Left cardiac atrium (tissue), 4 donors: ENCODE measurements around the gene ZCCHC24. TPM values are rescaled to one million over a fixed set of nuclear protein-coding genes. Genes with fewer than 3 reads are reported as not detected.
A peak's percentile ranks its signal among the peaks of the same experiment; 100 is the strongest.

Source experiments
- ATAC-seq, 2 donors: fragments of 200-7000 bp; cut with Tn5 transposase; one replicate each; pipeline ENCODE4 v1.9.1; 2020; ENCODE audit warnings: mild to moderate bottlenecking in 2 of 2, moderate library complexity in 2 of 2
- DNase-seq: peaks from one replicate; pipeline ENCODE4 v3.0.0-alpha.2; 2020
- intact Hi-C, 2 donors: fragments of 100-400 bp; cut with DNase I; formaldehyde crosslinking; loops; one replicate each; pipeline versions ENCODE4 v1.14.1 to v1.15.1; 2022 to 2023
- total RNA-seq, 2 donors: library from RNA; stranded (reverse); fragmentation: NEBNext Ultra II Directional; extraction: Animal tissue kit (Norgen Biotek cat#: 25700); gene quantifications; one replicate each; pipeline ENCODE4 v1.2.1, GENCODE V29; 2021
- donor health status: DM: no; HTN: yes; CAD: no.
- donor health status: DM: no; HTN: yes; CAD: no; lungs with severe emphysema.
- donor health status: DM: yes; HTN: yes; CAD: no.
- donor health status: Dilated cardiomyopathy.

ZCCHC24 gene
- total RNA-seq, 2 donors from 2014 or later, result 52.9 to 56.6 TPM

DNA sequence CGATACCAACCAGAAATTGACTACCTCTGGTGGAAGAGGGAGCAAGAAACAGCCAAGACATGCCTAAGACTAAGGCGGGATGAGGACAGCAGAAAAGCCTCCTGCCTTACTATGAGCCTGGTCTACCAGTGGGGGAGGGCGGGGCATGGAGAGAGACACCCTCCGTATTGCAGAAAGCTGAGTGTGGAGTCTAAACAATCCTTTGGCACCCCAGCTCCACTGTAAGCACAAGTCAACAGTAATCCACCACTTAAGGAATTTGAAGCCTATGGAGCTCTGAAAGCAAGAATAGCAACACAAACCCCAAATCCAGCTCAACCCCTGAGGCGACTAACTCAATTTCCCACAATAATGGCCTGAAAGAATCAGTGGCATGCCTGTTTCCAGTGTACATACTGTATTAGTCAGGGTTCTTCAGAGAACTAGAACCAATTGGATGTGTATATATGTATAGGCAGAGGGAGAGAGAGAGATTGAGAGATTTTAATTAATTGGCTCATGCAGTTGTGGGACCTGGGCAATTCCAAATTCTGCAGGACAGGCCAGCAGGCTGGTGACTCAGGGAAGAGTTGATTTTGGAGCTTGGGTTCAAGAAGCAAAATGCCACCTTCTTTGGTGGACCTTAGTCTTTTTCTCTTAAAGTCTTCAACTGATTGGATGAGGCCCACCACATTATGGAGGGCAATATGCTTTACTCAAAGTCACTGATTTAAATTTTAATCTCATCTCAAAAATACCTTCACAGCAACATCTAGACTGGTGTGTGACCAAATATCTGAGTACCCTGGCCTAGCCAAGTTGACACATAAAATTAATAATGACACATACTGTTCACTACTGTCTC lies 84.7 kb downstream of the ZCCHC24 start:
- ATAC-seq, result no peak
- intact Hi-C loops, result no loop called here

DNA sequence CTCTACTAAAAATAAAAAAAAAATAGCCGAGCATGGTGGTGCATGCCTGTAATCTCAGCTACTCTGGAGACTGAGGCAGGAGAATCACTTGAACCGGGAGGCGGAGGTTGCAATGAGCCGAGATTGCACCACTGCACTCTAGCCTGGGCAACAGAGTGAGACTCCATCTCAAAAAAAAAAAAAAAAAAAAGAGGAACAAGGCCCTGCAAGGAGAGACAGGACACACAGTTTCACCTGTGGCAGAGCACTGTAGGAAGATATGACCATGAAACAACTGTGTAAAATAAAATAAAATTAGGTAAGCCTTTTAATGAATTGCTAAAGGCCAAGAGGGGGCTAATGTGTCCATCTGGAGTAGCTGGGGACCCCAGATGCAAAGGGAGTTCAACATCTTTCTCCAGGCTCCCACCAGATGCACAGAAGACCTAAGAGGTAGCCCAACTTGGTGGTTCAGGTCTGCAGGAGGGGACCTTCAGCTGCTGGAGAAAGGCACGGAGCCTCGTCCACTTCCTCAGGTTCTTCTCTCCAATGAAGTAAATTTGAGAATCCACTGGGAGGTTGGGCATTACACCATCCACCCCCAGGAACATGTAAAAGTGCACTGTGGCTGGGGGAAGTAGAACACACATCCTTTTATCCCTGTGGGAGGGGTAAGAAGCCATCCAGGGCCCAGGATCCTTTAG lies 85.5 kb downstream of the ZCCHC24 start:
- intact Hi-C loops, result no loop called here
- DNase-seq, result no peak

More for the DNA sequence above, 84.7 kb downstream of the ZCCHC24 start:
- no peak for DNase-seq

DNA sequence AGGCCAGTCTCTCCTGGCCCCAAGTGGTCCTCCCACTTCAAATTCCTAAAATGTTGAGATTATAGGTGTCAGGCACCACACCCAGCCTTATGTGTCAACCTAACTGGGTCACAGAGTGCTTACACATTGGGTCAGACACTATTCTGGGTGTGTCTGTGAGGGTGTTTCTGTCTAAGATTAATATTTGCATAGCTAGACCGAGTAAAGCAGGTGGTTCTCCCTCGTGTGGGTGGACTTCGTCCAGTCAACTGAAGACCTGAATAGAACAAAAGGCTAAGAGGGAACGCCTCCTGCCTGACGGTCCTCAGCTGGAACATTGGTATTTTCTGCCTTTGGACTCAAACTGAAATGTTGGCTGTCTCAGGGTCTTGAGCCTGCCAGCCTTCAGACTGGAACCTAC lies 86.6 kb downstream of the ZCCHC24 start:
- intact Hi-C loops, result no loop called here
- peak in 1 of 2 donors; percentile 10 for ATAC-seq
- no peak for DNase-seq

More for the DNA sequence above, 85.5 kb downstream of the ZCCHC24 start:
- no peak for ATAC-seq

DNA sequence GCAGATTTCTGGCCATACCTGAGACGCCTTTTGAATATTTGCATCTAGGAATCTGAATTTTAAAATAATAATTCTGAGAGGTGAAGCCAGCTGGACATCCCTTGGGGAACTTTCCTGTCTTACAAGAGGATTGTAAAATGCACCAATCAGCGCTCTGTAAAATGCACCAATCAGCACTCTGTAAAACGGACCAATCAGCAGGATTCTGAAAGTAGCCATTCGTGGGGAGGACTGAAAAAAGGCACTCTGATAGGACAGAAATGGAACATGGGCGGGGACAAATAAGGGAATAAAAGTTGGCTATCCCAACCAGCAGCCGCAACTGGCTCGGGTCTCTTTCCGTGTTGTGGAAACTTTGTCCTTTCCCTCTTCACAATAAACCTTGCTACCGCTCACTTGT lies 88.2 kb downstream of the ZCCHC24 start:
- intact Hi-C loops, result no loop called here
- ATAC-seq (no peak), DNase-seq (no peak)

DNA sequence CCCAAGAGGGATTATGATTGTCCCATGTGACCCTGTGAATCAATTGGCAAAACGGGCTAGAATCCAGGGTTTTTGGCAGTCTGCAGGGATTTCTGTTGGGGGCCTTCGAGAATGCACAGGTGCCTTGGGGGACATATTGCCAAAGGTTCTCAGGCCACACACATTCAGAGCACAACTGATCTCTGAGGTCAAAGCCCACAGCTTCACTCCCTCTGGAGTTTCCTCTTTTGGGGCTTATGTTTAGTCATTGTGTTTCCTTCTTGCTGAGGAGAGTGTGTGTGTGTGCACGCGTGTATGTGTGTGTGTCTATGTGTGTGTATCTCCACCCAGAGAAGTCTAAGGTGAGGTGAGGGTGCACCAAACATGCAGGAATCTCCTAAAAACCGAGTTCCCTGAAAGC lies 89.3 kb downstream of the ZCCHC24 start:
- no peak for ATAC-seq
- intact Hi-C loops, result no loop called here
- no peak for DNase-seq

DNA sequence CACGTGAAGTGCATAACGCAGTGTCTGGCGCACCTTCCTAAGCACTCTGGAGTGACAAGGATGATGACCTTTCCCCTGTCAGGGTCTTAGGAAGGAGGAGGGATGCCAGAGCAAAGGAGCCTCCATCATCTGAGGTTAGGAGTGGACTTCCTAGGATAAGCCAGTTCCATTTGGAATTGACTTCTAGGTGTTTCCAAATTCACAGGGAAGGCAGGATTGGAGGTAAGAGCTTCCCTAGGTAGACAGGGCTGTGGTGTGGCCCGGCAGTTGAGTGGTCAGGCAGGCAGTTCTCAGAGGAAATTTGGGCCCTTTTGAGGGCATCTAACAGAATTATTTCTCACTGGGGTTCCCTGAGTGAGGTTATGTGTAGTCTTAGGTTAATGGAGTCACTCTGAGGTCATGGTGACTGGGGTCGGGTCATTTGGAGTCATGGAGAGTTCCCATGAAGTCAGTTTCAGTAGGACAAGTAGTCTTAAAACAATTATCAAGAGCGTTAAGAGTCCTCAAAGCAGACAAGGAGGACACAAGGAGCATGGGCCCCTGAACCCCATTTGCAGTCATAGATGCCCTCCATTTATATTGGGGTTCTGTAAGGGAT lies 89.9 kb downstream of the ZCCHC24 start:
- ATAC-seq (no peak), DNase-seq (no peak)
- intact Hi-C loops, result no loop called here

DNA sequence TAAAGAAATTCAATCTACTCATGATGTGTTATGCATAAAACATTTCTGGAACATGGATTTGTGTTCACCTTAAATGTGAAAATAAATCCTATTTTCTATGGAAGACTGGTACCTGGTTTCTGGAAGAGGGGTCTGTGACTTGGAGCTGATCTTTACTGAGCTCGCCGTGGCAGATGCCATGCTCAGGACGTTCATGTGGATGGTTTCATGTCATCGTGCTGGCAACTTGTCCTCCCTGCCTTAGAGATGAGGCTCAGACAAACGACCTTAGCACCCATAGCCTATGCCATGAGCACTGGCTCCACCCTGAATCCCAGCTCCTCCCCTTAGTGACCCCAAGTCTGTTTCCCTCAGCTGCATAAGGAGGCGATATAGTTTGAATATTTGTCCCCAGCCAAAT lies 90.8 kb downstream of the ZCCHC24 start:
- DNase-seq (no peak), ATAC-seq (no peak)
- intact Hi-C loops, result no loop called here

DNA sequence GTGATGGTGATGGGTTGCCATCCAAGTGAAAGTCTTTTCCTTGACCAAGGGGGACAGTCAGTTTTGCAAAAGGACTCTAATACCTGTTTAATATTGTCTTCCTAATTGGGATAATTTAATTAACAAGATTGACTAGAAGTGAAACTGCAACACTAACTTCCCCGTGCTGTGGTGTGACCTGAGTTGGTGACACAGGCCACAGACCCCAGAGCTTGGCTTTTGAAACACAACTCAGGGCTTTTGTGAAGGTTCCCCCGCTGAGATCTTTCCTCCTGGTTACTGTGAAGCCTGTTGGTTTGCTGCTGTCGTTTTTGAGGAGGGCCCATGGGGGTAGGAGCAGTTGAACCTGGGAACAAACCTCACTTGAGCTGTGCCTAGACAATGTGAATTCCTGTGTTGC lies 91.3 kb downstream of the ZCCHC24 start:
- no peak for ATAC-seq
- no peak for DNase-seq
- intact Hi-C loops, result no loop called here

DNA sequence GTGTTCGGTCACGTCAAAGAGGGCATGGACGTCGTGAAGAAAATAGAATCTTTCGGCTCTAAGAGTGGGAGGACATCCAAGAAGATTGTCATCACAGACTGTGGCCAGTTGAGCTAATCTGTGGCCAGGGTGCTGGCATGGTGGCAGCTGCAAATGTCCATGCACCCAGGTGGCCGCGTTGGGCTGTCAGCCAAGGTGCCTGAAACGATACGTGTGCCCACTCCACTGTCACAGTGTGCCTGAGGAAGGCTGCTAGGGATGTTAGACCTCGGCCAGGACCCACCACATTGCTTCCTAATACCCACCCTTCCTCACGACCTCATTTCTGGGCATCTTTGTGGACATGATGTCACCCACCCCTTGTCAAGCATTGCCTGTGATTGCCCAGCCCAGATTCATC lies 91.7 kb downstream of the ZCCHC24 start:
- ATAC-seq (no peak), DNase-seq (no peak)
- intact Hi-C loops, result no loop called here

DNA sequence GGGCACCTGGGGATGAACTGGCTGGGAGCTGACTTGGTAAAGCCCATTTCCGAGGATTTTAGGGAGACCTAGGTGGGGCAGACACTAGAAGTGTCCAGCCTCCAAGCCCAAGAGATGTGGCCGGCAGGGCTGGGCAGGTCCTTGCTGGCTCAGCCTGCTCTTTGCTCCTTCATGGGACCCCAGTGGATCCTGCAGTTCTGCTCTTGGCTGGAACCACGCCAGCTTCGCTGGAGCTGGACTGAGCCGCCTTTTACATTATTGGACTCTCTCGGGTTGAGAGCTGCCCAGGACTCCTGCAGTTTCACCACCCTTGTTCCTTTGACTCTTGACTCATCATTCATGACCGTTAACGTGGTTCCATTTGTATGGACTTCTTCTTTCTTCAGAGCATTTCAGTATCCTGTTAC lies 92.4 kb downstream of the ZCCHC24 start:
- ATAC-seq (no peak), DNase-seq (no peak)
- intact Hi-C loops, result no loop called here

DNA sequence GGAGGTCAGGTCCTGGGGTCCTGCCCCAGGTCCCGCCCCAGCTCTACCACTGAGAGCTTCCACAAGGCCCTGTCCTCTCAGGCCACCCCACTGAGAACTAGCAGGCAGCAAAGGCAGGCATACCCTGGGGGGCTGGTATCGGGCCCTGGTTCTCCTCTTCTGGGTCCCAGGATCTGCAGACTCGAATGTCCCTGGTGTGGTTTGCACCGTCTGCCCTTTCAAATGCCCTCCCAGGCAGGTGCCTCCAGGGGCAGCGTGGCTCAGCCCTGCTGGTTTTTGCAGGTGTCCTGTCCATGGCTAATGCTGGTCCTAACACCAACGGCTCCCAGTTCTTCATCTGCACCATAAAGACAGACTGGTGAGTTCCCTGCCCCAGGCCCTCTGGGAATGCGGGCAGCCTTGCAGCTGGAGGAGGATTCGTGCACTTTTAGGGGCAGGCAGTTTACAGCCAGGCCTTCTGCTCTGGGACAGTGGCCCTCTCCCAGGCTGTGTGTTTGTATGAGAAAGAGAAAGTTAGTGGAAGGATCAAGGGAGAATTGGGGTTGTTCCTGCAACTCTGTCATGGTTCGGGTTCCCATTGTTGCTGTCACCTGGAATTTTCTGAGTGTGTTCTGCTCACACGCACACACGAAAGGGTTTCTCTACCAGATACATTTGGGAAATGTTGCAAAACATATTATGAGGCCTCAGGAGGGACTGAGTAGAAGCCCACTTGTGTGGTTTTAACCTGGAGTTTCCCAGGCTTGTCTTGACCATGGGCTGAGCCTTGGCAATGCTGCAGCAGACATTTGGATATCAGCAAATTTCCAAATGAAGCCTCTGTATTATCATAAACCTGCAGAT lies 93.2 kb downstream of the ZCCHC24 start:
- ATAC-seq (no peak), DNase-seq (no peak)
- intact Hi-C loops, result no loop called here

DNA sequence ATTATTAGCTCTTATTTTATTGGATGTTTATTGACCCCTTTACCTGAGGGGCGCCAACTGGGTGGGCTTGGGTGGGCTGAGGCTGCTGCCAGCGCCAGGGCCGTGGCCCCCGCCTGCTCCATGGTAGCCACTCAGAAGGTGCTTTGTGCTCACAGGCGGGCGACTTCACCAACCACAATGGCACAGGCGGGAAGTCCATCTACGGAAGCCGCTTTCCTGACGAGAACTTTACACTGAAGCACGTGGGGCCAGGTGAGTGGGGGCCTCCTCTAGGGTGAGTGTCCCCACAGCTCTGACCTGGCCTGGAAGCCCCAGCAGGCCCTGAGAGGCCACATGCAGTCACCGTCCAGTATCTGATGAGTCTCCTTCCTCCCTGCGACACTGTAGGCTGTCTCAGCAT lies 94.1 kb downstream of the ZCCHC24 start:
- DNase-seq, result no peak
- intact Hi-C loops, result no loop called here
- no peak for ATAC-seq

DNA sequence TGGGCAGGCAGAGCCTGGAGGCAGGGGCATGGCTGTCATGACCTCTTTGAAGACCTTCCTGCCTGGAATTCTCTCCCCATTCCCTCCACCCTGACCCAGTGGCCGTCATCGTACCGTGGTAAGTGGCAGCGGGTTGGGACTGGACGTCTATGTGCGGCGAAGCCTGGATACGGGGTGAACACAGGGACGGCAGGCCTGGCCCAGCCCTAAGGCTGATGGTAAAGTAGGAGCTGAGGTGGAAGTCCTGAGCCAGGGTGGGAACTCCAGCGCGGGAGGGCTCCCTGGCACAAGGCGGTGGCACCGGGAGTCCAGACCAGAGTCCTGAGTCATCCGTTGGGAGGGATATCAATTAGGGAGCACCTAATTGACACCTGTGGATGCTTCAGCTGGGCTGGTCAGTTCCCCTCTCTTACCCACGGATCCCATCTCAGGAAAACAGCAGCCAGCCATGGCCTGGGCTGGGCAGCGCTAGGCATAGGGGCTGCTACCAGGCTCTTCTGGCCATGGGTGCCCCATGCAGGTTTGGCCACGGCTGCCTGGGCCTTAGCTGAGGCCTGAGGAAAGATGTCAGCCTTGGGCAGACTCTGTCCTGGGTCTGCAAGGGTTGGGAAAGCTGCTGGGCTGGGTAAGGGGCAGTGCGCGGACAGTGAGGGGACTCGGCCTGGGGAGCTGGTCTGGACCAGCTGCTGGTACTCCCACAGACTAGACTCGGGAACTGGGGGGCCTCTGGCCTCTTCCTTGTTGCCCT lies 94.8 kb downstream of the ZCCHC24 start:
- intact Hi-C loops, result no loop called here
- DNase-seq (no peak), ATAC-seq (no peak)

DNA sequence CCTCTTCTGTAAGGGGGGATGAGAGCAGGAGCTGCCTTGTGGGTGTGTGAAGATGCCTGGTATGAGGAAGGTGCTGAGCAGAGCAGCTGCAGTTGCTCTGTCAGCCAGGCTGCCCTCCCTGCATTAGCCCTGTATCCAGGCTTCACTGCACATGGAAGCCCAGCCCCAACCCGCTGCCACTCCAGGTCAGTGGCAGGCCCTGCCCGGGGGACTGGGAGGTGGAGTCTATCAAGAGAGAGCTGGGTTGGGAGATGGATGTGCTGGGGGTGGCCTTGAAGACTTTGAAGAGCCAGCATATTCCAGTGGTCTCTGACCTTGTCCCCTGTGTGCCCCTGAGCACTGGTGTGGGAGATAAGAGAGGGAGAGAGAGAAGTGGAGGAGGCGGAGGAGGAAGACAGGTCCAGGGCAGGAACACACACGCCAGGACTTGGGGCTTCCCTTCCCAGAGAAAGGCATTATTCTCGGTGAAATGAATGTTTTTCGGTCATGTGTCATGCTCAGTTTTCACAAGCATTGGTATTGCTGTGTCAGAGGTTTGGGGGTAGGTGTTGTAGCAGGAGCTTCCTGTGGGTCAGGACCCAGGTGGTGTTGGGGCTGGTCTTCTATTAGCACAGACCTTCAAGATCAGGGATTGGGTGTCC lies 95.5 kb downstream of the ZCCHC24 start:
- DNase-seq (no peak), ATAC-seq (no peak)
- intact Hi-C loops, result no loop called here

DNA sequence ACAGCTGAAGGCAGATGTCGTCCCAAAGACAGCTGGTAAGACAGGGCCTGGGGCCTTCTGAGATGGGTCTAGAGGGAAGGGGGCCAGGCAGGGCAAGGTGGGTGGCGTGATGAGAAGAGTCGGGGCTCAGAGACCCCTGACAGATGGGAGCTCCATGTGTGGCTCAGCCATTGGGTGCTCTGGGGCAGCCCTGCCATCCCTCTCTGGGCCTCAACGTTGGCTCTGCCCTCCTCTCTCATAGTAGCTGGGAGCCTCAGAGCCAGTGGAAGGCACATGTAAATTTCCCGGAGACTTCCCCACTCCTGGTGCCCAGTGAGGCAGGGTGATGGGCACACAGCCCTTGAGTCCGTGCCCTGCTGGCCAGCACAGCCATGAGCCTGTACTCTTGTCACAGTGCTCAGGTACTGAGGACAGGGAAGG lies 96.3 kb downstream of the ZCCHC24 start:
- intact Hi-C loops, result no loop called here
- DNase-seq, result no peak

DNA sequence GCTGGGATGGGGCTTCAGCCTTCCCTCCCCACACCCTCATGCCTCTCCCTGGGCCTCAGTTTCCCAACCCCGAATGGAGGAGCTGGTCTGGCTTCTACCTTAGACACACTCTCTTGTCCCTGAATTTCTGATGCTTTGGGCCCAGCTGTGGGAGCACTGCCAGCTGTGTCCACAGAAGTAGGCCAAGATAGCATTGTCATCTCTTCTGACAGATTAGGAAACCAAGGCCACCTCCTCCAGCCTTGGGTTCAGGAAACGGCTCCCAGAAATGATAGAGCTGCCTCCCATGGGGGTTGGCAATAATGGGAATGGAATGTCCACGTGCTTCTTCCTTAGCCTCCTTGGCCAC lies 96.8 kb downstream of the ZCCHC24 start:
- DNase-seq, result no peak
- no peak for ATAC-seq
- intact Hi-C loops, result no loop called here

More for the DNA sequence above, 96.3 kb downstream of the ZCCHC24 start:
- ATAC-seq, result no peak

DNA sequence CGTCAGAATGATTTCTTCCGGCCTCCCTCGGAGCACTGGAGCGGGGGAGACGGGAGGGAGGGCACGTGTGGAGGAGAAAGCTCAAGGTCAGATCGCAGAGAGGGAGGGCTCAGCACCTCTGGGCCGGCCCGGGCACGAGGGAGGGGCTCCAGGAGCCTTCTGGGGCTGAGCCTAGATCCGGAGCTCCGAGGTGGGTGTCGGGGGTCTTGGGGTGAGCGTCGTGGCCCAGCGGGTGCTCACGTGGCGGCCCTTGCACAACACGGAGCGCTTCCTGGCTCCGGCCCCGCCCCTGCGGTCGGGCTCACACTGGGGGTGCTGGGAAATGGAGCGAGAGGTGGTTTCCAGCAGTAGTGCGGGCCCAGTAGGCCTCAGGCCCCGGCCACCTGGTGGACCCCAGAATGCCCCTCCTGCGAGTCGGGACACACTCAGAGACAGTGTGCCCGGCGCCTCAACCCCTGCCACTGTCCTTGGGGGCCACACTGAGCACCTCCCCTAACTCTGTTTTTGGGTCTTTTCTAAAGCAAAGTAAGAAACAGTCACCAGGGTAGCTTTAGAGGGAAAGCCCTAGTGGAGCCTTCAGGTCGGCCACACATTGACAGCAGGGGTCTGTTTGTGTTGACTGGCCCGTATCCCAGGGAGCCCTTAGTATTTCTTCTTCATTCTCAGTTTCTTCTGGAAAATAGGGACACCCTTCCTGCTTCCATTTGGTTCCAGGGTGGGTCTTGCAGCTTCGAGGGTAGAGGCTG lies 97.4 kb downstream of the ZCCHC24 start:
- intact Hi-C loops, result no loop called here
- peak; percentile 85 for DNase-seq

More for the DNA sequence above, 97.4 kb downstream of the ZCCHC24 start:
- peak; percentile 76 to 80 for ATAC-seq
